Stimulated activated CD8-positive, alpha-beta memory T cell treated with anti-CD3 and anti-CD28 coated beads, Interleukin-7, amount 100 ng/mL, for 48 hours (primary cell): Measurements from ENCODE around the gene CIAO3.
A peak's percentile ranks its signal among the peaks of the same experiment; 100 is the strongest.
"Not testable (repeated sequence)": the region's sequence is repeated elsewhere in the genome, so short reads cannot be mapped to it uniquely, and the experiment has no call there.

Experiments
- DNase-seq, 2 donors: peaks; one replicate each; pipeline ENCODE4 v3.0.0-alpha.2; 2020; ENCODE audit warnings: low read depth in 1 of 2; ENCODE audit errors: extremely low read depth in 1 of 2

CIAO3 gene

DNA sequence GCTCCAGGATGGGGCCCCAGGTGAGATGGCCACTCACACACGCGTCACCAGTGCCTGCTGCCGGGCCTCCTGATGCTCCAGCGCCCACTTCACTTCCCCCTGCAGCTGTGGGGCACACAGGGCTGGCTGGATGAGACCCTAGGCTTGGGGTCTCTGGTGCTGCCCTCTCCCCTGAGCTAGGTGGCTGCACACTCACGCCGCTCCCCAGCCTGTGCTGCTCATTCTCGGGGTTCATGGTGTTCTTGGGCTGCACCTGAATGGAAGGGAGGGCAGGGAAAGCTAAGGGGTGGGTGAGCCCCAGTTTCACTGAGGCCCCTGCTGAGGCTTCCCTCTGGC lies 15.8 kb downstream of the CIAO3 start:
- no peak for DNase-seq

DNA sequence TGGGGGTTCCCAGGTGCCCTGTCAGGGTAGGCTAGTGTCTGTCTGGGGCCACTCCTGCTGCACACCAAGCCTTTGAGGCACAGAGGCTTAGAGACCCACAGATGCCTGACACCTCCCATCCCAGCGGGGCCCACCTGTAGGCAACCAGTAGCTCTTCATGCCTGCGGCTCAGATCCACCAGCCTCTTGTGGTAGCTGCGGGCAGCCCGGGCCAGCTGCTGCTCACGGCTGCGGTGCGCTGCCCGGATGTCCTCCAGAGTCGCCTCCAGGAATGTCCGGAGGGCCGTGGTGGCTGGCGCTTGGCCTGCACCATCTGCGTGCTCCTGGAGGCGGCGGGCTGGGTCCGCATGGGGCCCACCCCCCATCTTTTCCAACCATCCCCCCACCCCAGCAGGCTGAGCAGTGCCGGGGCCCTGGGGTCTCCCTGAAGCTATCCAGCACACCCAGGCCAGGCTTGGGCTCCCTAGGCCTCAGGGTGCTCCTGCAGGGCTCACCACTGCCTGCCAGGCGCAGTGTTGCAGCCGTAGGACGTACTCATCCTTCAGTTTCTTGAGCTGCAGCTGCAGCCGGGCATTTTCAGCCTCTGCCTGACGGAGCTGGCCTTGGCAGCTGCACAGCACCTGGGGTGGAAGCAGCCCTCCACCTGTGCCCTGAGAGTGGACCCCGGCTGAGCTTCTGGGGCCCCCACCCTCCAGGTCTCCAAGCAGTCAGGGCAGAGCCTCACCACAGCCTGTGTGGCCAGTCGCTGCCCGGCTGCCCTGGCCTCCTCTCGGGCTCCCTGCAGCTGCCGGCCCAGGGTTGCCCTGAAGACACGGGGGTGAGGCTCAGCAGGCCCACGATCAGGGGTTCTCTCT lies 16.4 kb downstream of the CIAO3 start:
- no peak for DNase-seq

DNA sequence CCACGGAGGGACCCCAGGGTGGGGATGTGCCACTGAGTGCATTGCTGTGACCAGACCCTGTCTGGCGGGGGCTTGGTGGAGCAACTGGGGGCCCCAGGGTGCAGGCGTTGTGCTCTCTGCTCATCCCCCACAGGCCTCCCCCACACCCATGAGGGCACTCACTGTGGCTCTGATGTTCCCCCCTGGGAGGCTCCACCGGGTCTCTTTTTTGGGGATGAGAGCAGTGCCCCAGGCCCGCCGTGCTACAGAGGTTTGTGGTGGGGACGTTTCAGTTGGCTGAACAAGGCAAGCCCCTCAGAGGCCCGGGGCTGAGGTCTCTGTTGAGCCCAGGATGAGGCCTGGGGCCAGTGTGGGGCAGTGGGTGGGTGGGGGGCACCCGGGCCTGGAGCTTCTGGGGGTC lies 17.1 kb downstream of the CIAO3 start:
- no peak for DNase-seq

DNA sequence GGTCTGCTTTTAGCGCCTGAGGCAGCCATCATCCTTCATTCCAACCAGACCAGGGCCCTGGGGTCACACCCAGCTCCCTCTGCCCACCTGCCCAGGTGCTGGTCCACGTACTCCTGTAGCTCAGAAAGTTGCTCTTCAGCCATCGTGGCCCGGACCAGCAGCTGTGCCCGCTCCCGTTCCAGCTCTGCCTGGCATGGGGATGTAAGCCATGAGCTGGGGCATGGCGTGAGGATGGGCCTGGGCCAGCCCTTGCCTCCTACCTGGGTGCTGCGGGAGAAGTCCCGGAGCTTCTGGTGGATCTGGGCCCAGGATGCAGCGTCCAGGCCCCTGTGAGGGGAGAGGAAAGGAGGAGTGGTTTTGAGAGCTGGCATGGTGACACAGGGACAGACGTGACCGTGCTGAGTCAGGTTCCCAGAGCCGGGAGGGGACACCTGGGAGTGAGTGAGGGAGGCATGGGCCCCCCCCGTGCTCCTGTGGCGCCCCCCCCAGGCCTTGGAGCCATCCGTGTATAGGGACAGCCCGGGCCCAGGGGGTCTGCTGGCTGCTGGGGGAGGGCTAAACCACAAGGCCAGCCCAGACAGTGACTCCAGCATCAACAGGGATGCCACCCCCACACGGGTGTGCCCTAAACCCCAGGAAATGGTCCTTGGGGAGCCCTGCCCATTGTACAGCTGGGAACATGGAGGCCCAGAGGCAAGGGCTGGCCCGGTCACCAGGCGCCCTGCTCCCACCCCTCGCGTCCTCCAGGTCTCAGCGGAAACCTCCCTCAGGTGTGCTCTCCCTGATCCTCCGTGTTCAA lies 17.8 kb downstream of the CIAO3 start:
- no peak for DNase-seq

DNA sequence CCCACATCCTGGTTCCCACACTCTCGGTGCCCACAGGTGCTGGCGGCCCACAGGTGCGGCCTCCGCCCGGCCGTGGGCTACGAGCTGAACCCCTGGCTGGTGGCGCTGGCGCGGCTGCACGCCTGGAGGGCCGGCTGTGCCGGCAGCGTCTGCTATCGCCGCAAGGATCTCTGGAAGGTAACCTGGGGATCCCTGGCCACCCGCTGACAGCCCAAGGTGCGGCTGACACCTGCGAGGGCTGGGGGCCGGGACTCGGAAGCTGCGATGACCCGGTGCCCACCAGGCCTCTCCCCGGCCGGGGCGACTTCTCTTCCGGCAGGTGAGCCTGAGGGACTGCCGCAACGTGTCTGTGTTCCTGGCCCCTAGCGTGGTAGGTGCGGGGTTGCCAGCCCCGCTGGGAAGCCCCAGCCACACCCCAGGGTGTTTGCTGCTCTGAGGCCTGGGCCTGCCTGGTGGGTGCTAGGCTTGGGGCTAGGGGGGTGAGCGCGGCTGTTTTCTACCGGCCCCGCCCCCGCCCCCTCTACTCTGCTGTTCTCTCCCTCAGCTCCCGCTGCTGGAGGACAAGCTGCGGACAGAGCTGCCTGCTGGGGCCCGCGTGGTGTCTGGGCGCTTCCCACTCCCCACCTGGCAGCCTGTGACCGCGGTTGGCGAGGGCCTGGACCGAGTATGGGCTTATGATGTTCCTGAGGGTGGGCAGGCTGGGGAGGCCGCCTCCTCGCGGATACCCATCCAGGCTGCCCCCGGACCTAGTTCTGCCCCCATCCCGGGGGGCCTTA lies 18.8 kb downstream of the CIAO3 start:
- no peak for DNase-seq

DNA sequence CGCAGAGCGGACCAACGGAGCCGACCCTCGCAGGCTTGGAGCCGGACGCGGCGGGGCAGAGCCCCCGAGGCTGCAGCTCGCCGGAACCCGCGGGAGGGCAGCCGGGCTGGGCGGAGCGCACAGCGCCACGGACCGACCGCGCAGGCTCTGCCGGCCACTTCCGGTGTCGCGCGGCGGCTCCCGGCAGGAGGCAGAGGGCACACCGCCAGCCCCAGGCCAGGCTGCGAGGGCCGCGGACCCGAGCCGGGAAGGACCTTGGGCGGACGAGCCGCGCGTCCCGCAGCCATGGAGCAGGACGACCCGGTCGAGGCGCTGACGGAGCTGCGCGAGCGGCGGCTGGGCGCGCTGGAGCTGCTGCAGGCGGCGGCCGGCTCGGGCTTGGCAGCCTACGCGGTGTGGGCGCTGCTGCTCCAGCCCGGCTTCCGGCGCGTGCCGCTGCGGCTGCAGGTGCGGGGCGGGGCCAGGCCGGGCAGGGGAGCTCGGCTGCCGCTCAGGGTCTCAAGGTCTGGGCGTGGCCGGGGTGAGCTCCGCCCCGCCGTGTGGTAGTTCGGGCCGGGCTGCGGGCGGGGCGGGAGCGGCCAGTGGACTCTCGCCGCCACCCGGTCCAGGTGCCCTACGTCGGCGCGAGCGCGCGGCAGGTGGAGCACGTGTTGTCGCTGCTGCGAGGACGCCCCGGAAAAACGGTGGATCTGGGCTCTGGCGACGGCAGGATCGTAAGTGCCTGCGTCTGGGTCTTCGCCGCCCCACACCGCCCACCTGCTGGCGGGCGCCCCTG lies 19.6 kb downstream of the CIAO3 start, which contains the start of gene ANTKMT:
ANTKMT (plus strand) TSS at position 157 of the 775 bp plus-strand sequence; CDS start at position 286, 129 bp downstream.
- DNase-seq: peak; percentile 74 to 76

DNA sequence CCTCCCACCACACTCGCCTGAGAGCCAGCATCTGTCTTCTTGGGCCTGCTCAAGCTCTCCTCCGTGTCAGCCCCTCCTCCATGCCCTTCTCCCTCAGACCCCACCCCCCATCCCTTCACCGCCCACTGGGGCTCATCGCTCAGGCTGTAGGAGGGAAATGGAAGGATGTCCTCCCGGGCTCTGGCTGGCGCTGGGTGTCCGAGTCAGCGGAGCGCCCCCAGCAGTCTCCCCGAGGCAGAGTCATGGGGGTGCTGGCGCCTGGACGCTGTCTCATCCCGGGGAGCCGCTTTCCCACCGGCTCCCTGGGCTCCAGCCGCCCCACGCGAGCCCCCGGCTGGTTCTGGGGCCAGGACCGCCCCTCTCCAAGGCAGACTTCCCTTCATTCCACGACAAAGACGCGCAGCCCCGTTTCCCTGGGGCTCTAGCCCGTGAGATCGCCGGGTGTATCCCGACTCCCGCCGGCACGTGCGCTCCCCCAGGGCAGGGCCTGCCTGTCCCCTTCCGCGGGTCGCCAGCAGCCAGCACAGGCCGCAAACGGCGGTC lies 20.3 kb downstream of the CIAO3 start:
- no peak for DNase-seq

DNA sequence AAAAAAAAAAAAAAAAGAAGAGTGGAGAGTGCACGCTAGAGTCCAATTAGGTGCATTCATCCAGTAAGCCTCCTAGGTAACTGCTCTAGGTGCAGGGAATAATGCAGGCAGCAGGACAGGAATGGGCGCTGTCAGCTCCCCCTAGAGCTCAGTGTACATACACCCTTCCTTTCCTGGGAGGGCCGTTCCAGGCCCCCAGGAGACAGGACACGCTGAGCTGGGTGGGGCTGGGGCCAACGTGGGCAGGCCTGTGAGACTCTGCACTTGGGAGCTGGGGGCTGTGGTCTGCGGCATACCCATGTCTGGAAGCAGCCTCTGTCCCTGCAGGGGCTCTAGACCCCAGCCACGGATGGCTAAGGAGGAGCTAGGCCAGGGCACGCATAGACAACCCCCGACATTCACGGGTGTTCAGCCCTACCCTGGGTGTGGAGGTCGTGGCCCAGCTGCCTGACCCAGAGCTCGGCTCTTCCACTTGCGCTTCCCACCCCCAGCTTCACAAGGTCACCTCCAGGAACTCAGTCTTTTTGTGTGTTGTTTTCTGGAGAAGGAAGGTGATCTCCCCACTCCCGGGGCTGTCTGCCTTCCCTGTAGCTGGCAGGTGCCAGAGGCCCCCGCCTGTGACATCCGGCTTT lies 20.9 kb downstream of the CIAO3 start:
- no peak for DNase-seq

DNA sequence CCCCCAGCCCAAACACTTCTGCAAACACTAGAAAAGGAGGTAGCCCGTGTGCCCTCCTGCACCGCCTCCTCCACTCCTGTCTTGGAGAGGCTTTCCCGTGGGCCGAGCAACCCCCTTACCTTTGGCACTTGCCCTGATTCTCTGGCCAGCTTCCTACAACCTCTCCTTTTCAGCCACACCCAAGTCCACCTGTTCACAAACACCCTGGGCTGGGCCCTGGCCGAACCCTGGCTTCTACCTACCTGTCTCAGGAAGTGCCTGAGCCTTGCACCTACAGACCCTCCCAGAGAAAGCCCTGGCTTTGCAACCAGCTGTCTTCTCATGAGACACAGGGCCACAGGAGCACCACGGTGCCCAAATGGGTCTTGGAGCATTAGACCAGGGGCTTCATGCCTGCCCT lies 21.9 kb downstream of the CIAO3 start:
- no peak for DNase-seq

DNA sequence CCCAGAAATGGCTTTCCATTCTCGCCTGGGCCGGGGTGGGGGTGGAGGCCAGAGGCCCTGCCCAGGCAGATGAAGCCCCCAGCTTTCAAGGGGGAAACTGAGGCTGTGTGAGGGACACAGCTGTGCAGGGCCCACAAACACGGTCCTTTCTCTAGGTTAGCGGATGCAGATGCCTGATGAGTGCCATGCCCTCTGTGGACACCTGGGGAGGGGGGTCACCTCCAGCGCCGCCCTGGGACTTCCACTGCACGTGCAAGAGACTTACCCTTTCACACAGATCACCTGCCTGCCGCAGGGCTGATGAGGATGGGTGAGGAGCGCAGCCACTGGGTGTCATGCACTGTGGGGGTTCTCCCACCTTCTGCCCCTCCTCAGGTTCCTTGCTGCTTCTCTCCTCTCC lies 22.4 kb downstream of the CIAO3 start:
- no peak for DNase-seq

DNA sequence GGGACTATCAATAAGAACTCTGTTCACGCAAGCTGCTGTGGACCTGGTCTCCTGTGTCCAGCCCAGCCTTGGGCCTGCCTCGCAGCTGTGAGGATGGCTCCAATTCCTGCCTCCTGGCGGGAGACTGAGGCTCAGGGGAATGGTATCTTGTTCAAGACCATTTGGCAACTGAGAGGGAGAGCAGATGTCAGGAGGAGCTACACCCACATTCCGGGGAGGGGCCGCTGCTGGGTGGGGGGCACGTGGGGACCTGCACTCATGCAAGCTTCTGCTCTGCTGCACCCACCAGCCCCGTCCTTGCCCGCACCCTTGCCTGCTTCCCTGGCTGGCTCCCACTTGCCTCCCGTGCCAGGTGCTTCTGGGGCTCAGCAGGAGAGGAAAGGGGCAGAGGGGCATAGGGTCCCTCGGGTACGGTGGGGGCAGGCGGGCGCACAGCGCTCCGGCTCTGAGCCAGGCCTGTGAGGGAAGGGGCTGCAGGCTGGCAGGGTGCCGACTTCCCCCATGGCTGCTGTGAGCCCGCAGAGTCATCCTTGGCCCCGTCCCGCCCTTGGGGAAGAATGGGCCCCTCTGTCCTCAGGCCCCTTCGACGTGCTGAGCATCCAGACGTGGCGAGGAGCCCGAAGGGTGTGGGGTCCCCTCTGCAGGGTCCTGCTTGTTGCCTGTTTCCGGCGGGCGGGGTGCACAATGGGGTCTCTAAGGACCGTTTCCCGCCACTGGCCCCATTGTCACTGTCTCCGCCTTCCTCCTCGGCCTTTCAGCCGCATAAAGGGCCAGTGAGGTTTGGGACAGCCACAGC lies 23.1 kb downstream of the CIAO3 start:
- DNase-seq: no peak

DNA sequence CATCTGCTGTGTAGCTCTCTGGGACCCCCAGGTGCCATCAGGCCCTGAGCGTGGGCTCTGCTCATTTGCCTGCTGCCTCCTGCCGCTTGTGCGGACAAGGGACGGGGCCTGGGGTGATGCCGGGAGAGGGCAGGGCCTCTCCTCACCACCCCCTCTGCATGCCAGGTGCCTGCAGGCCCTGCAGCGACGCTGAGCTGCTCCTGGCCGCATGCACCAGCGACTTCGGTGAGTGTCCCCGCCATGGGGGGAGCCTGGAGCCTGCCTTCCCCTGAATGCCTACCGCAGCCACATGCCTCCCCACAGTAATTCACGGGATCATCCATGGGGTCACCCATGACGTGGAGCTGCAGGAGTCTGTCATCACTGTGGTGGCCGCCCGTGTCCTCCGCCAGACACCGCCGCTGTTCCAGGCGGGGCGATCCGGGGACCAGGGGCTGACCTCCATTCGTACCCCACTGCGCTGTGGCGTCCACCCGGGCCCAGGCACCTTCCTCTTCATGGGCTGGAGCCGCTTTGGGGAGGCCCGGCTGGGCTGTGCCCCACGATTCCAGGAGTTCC lies 23.9 kb downstream of the CIAO3 start:
- no peak for DNase-seq

DNA sequence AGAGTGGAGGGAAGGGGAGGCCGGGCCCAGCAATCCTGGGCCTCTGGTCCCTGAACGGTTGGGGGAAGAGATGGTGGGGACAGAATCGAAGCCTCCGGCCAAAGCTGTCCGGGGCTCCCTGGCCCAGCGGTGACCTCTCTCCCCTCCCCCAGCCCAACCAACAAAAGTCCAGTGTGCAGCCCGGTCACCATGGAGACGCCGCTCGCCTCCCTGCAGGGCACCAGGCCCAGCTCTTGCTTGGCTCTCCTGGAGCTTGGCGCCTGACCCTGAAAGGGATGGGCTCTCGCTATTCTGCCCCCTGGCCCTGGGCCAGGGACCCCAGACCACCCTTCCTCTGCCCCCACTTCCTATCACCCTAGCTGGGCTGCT lies 24.6 kb downstream of the CIAO3 start:
- DNase-seq: no peak

DNA sequence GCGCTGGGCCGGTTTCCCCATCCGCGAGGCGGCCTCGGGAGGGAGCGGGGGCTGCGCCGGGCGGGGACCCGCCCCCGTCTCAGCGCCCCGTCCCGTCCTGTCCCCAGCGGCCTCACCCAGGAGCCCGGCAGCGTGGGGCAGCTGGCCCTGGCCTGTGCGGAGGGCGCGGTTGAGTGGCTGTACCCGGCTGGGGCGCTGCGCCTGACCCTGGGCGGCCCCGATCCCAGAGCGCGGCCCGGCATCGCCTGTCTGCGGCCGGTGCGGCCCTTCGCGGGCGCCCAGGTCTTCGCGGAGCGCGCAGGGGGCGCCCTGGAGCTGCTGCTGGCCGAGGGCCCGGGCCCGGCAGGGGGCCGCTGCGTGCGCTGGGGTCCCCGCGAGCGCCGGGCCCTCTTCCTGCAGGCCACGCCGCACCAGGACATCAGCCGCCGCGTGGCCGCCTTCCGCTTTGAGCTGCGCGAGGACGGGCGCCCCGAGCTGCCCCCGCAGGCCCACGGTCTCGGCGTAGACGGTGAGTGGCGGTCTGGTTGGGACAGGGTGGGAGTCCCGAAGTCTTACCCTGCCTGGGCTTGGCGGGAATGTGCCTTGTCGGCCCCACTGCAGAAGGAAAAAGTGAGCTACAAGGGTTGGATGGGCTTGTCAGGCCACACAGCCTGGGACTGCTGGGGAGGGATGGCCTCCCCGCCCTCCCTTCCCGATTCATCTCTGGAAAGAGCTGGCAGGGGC lies 25.2 kb downstream of the CIAO3 start:
- DNase-seq: no peak

DNA sequence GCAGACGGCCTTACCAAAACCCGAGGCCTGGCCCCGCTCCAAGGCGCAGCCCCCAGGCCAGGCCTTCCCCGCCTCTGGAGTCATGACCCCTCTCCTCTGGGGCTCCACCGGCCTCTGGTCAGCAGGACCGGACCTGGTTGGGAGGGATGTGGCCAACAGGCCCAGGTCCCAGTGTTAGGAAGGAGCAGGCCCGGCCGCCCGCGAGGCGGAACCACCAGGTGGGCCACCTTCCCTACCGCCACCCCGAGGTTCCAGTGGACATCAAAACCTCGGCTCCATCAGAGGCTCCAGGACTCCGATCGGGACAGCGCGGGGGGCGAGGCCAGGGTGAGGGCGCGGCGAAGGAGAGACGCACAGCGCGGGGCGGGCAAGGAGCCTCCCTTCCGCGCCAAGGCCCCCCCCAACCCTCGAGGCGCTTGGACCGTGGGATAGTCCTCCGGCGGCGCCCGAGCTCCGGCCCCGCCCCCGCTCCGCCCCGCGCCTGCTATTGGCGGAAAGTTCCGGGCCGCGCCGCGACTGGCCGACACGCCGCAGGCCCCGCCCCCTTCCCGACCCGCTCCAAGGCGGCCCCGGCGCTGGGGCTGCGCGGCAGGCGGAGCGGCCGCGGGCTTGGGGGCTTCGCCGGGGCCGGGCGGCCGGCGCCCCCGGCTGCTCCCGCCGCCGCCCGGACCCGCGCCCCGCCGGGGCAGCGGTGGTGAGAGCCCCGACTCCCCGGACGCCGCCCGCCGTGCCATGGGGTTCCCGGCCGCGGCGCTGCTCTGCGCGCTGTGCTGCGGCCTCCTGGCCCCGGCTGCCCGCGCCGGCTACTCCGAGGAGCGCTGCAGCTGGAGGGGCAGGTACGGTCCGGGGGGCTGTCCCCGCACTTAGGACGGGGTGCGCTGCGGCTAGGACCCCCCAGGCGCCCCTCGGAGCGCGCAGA lies 26.0 kb downstream of the CIAO3 start, which contains the start of gene METRN:
METRN (plus strand) TSS at position 561 of the 919 bp plus-strand sequence; CDS start at position 733, 172 bp downstream.
- peak; percentile 83 to 84 for DNase-seq

DNA sequence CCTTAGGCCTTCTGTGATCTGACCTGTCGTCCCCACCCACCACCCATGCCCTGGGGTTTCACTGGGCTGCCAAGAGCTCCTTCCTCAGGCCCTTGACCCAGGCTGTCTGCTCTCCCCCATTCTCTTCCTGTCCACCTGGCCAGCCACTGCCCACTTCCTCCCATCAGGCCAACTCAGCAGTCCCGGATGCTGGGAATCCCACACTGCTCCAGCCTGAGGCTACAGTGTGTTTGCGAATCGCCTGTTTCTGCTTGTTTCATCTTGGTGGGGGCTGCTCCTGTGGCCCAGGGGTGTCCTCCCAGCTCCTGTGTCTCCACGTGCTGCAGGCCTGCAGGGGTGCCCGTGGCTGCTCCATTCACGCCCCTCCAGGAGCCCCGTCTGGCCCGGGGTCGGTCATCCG lies 26.7 kb downstream of the CIAO3 start:
- DNase-seq: no peak

DNA sequence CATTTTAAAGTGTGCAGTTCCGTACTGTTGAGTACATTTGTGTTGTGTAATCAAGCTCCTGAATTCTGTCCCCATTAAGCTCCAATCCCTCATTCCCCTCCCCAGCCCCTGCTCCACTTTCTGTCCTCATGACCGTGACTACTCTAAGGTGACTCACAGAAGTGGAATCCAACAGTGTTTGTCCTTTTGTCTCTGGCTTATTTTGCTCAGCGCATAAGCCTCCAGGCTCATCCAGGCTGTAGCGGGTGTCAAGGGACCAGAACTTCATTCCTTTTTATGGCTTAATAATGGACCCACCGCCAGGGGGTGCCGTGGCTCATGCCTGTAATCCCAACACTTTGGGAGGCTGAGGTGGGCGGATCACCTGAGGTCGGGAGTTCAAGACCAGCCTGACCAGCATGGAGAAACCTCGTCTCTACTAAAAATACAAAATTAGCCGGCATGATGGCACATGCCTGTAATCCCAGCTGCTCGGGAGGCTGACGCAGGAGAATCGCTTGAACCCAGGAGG lies 28.0 kb downstream of the CIAO3 start:
- not testable (repeated sequence) for DNase-seq
